Measurements from ENCODE around the gene UGT1A8.

UGT1A8 gene

DNA sequence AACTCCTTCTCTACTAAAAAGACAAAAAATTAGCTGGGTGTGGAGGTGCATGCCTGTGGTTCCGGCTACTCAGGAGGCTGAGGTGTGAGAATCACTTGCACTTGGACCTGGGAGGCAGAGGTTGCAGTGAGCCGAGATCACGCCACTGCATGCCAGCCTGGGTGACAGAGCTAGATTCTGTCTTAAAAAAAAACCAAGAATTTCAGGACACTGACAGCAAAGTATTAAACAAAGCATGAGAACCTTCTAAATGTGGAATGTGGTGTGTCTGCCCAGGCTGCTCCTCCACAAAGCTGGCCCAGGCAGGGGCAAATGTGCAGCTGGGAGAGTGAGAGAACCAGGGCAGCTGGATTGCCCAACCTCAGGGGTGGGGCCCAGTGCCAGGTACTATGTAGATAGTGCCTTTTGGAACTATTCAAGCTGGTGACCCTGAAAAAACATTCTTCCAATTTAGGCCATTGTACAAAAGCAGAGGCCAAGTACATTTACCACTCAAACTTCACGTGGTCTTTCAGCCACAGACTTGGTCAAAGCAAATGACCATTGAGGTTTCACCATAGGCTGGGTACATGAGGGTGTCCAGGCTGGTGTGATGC lies 88.6 kb downstream of the UGT1A8 start:
- TF ChIP-seq, protein P1, sequence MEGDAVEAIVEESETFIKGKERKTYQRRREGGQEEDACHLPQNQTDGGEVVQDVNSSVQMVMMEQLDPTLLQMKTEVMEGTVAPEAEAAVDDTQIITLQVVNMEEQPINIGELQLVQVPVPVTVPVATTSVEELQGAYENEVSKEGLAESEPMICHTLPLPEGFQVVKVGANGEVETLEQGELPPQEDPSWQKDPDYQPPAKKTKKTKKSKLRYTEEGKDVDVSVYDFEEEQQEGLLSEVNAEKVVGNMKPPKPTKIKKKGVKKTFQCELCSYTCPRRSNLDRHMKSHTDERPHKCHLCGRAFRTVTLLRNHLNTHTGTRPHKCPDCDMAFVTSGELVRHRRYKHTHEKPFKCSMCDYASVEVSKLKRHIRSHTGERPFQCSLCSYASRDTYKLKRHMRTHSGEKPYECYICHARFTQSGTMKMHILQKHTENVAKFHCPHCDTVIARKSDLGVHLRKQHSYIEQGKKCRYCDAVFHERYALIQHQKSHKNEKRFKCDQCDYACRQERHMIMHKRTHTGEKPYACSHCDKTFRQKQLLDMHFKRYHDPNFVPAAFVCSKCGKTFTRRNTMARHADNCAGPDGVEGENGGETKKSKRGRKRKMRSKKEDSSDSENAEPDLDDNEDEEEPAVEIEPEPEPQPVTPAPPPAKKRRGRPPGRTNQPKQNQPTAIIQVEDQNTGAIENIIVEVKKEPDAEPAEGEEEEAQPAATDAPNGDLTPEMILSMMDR (IDR thresholded peaks at IDR 0.05; ENCODE audit: low read depth, low read length, missing control alignments): no peak
- DNase-seq (ENCODE audit: low read depth): no peak
- H3K4me3 ChIP-seq (ENCODE audit: low read depth, low read length): no peak overlapping the region

DNA sequence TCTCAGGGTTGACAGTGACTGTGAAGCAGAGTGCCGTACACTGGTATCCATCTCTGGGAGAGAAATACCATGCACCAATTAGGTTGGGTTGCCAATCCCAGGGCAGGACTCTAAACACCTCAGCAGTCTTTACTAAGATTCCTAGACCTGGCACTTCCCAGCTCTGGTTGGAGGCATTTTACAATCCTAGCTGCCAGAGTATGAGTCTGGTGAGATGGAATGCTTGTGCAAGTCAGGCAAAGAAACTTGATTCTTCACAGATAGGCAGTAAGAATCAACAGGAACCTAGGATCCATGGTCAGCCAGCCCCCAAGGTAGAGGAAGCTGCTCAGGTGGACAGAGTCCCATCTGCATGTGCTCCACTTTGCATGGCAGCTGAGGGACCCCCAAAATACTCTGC lies 89.3 kb downstream of the UGT1A8 start:
- TF ChIP-seq, protein P1 (IDR thresholded peaks at IDR 0.05; ENCODE audit: low read depth, low read length, missing control alignments): no peak
- DNase-seq (ENCODE audit: low read depth): no peak
- no peak overlapping the region for H3K4me3 ChIP-seq (ENCODE audit: low read depth, low read length)

DNA sequence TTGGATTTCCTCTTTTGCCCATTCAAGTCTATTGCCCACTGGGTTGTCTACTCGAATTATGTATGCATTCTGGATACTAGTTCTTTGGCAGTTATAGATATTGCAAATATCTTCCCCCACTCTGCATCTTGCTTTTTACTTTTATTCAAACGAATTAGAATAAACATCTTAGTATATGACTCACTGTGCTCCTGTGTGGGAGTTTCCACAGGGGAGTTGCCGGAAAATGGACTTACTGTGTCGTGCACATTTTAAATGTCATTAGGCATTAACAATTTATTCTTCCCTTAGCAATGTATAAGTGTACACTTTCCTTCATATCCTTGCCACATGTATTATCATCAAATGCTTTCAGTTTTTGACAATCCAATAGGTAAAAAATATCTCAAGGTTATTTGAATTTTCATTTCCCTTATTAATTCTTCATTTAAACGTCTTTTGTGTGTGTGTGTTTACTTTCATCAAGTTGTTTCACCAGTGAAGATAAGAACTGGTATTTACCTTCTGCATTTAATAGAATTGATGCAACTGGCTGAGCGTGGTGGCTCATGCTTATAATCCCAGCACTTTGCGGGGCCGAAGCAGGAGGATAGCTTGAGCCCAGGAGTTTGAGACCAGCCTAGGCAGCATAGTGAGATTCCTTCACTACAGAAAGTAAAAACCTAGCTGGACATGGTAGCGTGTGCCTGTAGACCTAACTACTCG lies 90.7 kb downstream of the UGT1A8 start:
- DNase-seq (ENCODE audit: low read depth): no peak
- TF ChIP-seq, protein P1 (IDR thresholded peaks at IDR 0.05; ENCODE audit: low read depth, low read length, missing control alignments): no peak
- no peak overlapping the region for H3K4me3 ChIP-seq (ENCODE audit: low read depth, low read length)

DNA sequence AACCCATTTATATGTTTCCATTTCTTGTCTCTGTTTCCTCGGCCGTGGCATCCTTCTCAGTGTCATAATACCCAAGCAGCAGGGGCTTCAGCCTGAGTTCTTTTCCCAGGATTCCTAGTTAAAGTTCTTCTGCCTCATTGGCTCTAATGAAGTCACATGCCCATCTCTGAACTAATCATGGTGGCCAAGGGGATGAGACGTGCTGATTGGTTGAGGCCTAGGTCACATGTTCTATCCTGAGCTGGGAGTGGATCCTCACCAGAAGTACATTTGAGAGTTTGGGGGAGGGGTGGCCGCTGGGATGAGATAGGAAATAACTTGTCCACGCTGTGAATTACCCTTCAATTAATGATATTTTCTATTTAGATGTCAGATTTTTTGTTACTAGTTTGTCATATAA lies 91.5 kb downstream of the UGT1A8 start:
- H3K4me3 ChIP-seq (ENCODE audit: low read depth, low read length): no peak overlapping the region
- TF ChIP-seq, protein P1 (IDR thresholded peaks at IDR 0.05; ENCODE audit: low read depth, low read length, missing control alignments): no peak
- no peak for DNase-seq (ENCODE audit: low read depth)

DNA sequence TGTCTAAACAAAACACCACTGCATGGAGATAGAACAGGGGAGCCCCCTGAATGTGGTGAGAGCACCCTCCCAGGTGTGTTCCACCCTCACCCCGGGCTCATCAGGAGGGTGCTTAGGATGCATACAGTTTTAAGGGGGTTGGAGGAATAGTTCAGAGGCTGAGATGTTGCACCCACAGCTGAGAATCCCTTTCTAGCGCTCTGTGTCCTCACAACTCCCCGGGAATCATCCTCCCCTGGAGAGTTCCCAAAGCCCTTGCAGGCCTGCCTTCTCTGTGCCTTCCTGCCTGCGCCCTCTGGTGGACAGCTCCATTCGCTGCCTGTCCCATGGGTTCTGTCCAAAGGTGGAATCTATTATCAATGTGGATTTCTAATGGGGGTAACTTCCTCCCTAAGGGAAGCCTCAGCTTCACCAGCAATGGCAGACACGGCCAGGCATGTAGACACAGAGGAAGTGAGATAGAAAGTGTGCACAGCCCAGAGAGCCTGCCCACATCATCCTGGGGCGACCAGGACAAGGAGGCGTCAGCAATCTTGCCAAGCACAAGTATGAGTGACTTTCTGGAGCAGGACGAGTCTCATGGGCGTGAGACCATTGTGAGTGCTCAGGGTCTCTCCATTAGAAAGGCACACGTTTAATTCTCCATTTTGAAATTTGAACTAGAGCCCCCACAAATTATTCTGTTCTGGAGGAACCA lies 94.0 kb downstream of the UGT1A8 start:
- DNase-seq (ENCODE audit: low read depth): no peak
- no peak overlapping the region for H3K4me3 ChIP-seq (ENCODE audit: low read depth, low read length)
- TF ChIP-seq, protein P1 (IDR thresholded peaks at IDR 0.05; ENCODE audit: low read depth, low read length, missing control alignments): peak; percentile 93

DNA sequence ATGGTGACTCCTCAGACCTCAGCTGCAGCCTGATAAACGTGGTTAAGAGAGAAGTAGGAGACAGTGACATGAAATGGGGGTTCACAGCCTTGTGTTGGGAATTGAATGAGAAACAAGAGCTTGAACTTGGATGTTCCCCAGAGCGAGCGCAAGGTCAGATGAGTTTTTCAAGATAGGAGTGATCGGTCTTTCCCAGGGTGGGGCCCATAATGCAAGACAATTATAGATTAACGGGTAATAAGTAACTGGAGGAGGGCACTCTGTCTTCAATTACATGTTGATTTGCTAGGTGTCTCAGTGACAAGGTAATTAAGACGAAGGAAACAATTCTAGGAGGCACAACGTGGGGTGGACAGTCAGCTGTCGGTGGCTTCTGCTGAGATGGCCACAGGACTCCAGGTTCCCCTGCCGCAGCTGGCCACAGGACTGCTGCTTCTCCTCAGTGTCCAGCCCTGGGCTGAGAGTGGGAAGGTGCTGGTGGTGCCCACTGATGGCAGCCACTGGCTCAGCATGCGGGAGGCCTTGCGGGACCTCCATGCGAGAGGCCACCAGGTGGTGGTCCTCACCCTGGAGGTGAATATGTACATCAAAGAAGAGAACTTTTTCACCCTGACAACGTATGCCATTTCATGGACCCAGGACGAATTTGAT lies 95.3 kb downstream of the UGT1A8 start, which contains the start of gene UGT1A5:
TSS of gene UGT1A5 (plus strand) at position 297 of the 651 bp plus-strand sequence. CDS start at position 382, 85 bp downstream.
- TF ChIP-seq, protein P1 (IDR thresholded peaks at IDR 0.05; ENCODE audit: low read depth, low read length, missing control alignments): no peak
- DNase-seq (ENCODE audit: low read depth): no peak

More for the DNA sequence above, 95.3 kb downstream of the UGT1A8 start, which contains the start of gene UGT1A5:
- no peak within 1 kb of the TSS for H3K4me3 ChIP-seq (ENCODE audit: low read depth, low read length)

Data from GM12864 (cell line).